H1 (cell line): ENCODE measurements around the gene RBM20. TPM values are rescaled to one million over a fixed set of nuclear protein-coding genes. Genes with fewer than 3 reads are reported as not detected.

Source experiments
- CTCF ChIA-PET: fragments of 300-600 bp; sonication (Branson Sonifier 250); formaldehyde crosslinking; loops from one replicate; lab custom pipeline; 2021; ENCODE audit not compliant: partially characterized antibody; lab: Charles Lee
- POLR2A ChIA-PET: fragments of 300-600 bp; sonication (Branson Sonifier 250); formaldehyde crosslinking; loops from one replicate; lab custom pipeline; 2021; ENCODE audit warnings: inconsistent platforms; ENCODE audit not compliant: partially characterized antibody; lab: Charles Lee
- DNase-seq, 2 experiments: peaks; one replicate each; pipeline versions ENCODE4 v3.0.0 to v3.0.0-alpha.2; 2010 to 2022; ENCODE audit warnings: low spot score in 2 of 2, low read depth in 1 of 2, mixed read lengths in 1 of 2
- FAIRE-seq: peaks from 2 replicates; lab custom pipeline; 2011; peaks lifted over from hg19 to GRCh38; lab: Jason Lieb, UNC
- H2AFZ ChIP-seq: 2 replicates; pipeline ENCODE4 v1.8.1; 2012; ENCODE audit warnings: low read length, inconsistent platforms
- H2AK5ac ChIP-seq: 2 replicates; pipeline ENCODE4 v1.6.1; 2013; ENCODE audit warnings: low read depth, low read length
- H2BK120ac ChIP-seq: replicated peaks from 2 replicates; pipeline ENCODE3; 2013; ENCODE audit warnings: low read depth, low read length, inconsistent platforms
- H2BK12ac ChIP-seq: 2 replicates; pipeline ENCODE4 v1.6.1; 2013; ENCODE audit warnings: low read depth, low read length
- H2BK15ac ChIP-seq: 2 replicates; pipeline ENCODE4 v1.6.1; 2013; ENCODE audit warnings: low read length
- H2BK20ac ChIP-seq: 2 replicates; pipeline ENCODE4 v1.6.1; 2013; ENCODE audit warnings: low read length
- H2BK5ac ChIP-seq: 2 replicates; pipeline ENCODE4 v1.6.1; 2013; ENCODE audit warnings: low read depth, low read length
- H3K14ac ChIP-seq: 2 replicates; pipeline ENCODE4 v1.6.1; 2013; ENCODE audit warnings: inconsistent platforms; ENCODE audit not compliant: insufficient read length
- H3K18ac ChIP-seq: 2 replicates; pipeline ENCODE4 v1.6.1; 2013; ENCODE audit warnings: low read length; ENCODE audit errors: extremely low read depth
- H3K23ac ChIP-seq: 2 replicates; pipeline ENCODE4 v1.6.1; 2013; ENCODE audit warnings: inconsistent platforms; ENCODE audit not compliant: insufficient read length
- H3K23me2 ChIP-seq: 2 replicates; pipeline ENCODE4 v1.6.1; 2013; ENCODE audit warnings: low read depth, low read length
- H3K27ac ChIP-seq: 2 replicates; pipeline ENCODE4 v1.6.1; 2011; ENCODE audit warnings: low read depth, low read length, inconsistent platforms
- H3K27me3 ChIP-seq, 4 experiments: replicated peaks in 1 of 4; 1 replicate in 1 of 4; 2 replicates in 3 of 4; pipeline versions ENCODE4 v1.6.1 to v1.8.1; 2011 to 2013; ENCODE audit warnings: low read length in 3 of 4, mild to moderate bottlenecking in 3 of 4, inconsistent platforms in 2 of 4, mixed read lengths in 2 of 4, moderate library complexity in 1 of 4; ENCODE audit not compliant: control insufficient read depth in 3 of 4, insufficient read depth in 3 of 4; ENCODE audit errors: extremely low read depth in 1 of 4
- H3K36me3 ChIP-seq, 4 experiments: 2 replicates each; pipeline versions ENCODE4 v1.6.1 to v1.8.1; 2011 to 2013; ENCODE audit warnings: mild to moderate bottlenecking in 4 of 4, low read length in 3 of 4, moderate library complexity in 2 of 4, control low read depth in 1 of 4, inconsistent platforms in 1 of 4; ENCODE audit not compliant: insufficient read depth in 4 of 4, control insufficient read depth in 2 of 4
- H3K4ac ChIP-seq: replicated peaks from 2 replicates; pipeline ENCODE3; 2013; ENCODE audit warnings: low read length, low read depth, mixed read lengths, inconsistent platforms; ENCODE audit not compliant: insufficient read length
- H3K4me1 ChIP-seq, 4 experiments: replicated peaks in 1 of 4; 1 replicate in 1 of 4; 2 replicates in 3 of 4; pipeline versions ENCODE4 v1.6.1 to v1.8.1; 2011 to 2013; ENCODE audit warnings: low read length in 3 of 4, inconsistent platforms in 2 of 4, mixed read lengths in 1 of 4; ENCODE audit not compliant: insufficient read depth in 4 of 4, control insufficient read depth in 3 of 4
- H3K4me2 ChIP-seq, 2 experiments: 2 replicates each; pipeline versions ENCODE4 v1.6.1 to v1.8.1; 2011 to 2013; ENCODE audit warnings: low read depth in 2 of 2, low read length in 2 of 2, control low read depth in 1 of 2, inconsistent platforms in 1 of 2, mild to moderate bottlenecking in 1 of 2; ENCODE audit not compliant: insufficient read depth in 1 of 2
- H3K4me3 ChIP-seq, 4 experiments: fragments of 200-600, 300-600 bp in 1 of 4; sonication (generic), shearing (Covaris generic), sonication (Bioruptor Twin) in 1 of 4; 2 replicates each; pipeline versions ENCODE4 v1.5.1 to v1.8.1; 2011 to 2016; ENCODE audit warnings: low read length in 4 of 4, low read depth in 3 of 4, control low read depth in 2 of 4, inconsistent platforms in 2 of 4, mild to moderate bottlenecking in 2 of 4, mixed read lengths in 1 of 4, moderate library complexity in 1 of 4; ENCODE audit not compliant: insufficient read depth in 2 of 4; ENCODE audit errors: extremely low read depth in 1 of 4
- H3K56ac ChIP-seq: replicated peaks from 2 replicates; pipeline ENCODE3; 2013; ENCODE audit warnings: low read depth, mild to moderate bottlenecking, mixed read lengths, low read length, inconsistent platforms; ENCODE audit not compliant: insufficient read length
- H3K79me1 ChIP-seq: 2 replicates; pipeline ENCODE4 v1.6.1; 2013; ENCODE audit warnings: low read depth, low read length, control low read depth
- H3K79me2 ChIP-seq, 2 experiments: 2 replicates each; pipeline versions ENCODE4 v1.6.1 to v1.8.1; 2012 to 2013; ENCODE audit warnings: low read length in 2 of 2, mild to moderate bottlenecking in 2 of 2, inconsistent platforms in 1 of 2; ENCODE audit not compliant: insufficient read depth in 2 of 2, control insufficient read depth in 1 of 2
- H3K9ac ChIP-seq, 4 experiments: replicated peaks in 1 of 4; 1 replicate in 1 of 4; 2 replicates in 3 of 4; pipeline versions ENCODE4 v1.6.1 to v1.8.1; 2011 to 2013; ENCODE audit warnings: low read depth in 3 of 4, low read length in 3 of 4, control low read depth in 2 of 4, mild to moderate bottlenecking in 2 of 4, moderate library complexity in 2 of 4, inconsistent platforms in 1 of 4; ENCODE audit errors: extremely low read depth in 1 of 4
- H3K9me3 ChIP-seq, 2 experiments: 2 replicates each; pipeline versions ENCODE4 v1.6.1 to v1.8.1; 2012 to 2013; ENCODE audit warnings: mild to moderate bottlenecking in 2 of 2, moderate library complexity in 2 of 2, control low read depth in 1 of 2, inconsistent platforms in 1 of 2, low read depth in 1 of 2, low read length in 1 of 2, mixed read lengths in 1 of 2; ENCODE audit not compliant: insufficient read depth in 2 of 2
- H4K20me1 ChIP-seq, 2 experiments: replicated peaks in 1 of 2; 2 replicates each; pipeline versions ENCODE3 to v1.8.1; 2011 to 2013; ENCODE audit warnings: inconsistent platforms in 2 of 2, low read length in 2 of 2, mild to moderate bottlenecking in 1 of 2; ENCODE audit not compliant: insufficient read depth in 2 of 2, control insufficient read depth in 1 of 2
- H4K5ac ChIP-seq: 2 replicates; pipeline ENCODE4 v1.6.1; 2013; ENCODE audit warnings: low read length, low read depth, mixed read lengths, inconsistent platforms; ENCODE audit not compliant: insufficient read length
- H4K8ac ChIP-seq: 2 replicates; pipeline ENCODE4 v1.8.0; 2013; ENCODE audit warnings: mild to moderate bottlenecking, moderate library complexity, low read length, inconsistent platforms; ENCODE audit not compliant: insufficient read depth; ENCODE audit errors: extremely low read depth
- H4K91ac ChIP-seq: replicated peaks from 2 replicates; pipeline ENCODE3; 2013; ENCODE audit warnings: low read length, mixed read lengths, inconsistent platforms; ENCODE audit not compliant: insufficient read length
- BRCA1 ChIP-seq: IDR thresholded peaks from 2 replicates; pipeline ENCODE4 v1.6.1; 2012; ENCODE audit warnings: low read depth, low read length, improper control_type of control experiment
- CBX8 ChIP-seq: fragments of 300-800, 300-1000 bp; sonication (generic); IDR thresholded peaks from 2 replicates; pipeline ENCODE4 v1.7.1; 2016; ENCODE audit warnings: low read depth, low read length, borderline replicate concordance
- FOSL1 ChIP-seq: IDR thresholded peaks from 2 replicates; pipeline ENCODE4 v1.6.1; 2011; ENCODE audit warnings: mild to moderate bottlenecking, low read depth, low read length, moderate library complexity; ENCODE audit not compliant: insufficient read depth
- RNF2 ChIP-seq: fragments of 200-900, 300-1000 bp; sonication (generic); IDR thresholded peaks from 2 replicates; pipeline ENCODE4 v1.7.1; 2016; ENCODE audit warnings: borderline replicate concordance, low read depth, mild to moderate bottlenecking, antibody characterized with exemption, low read length; ENCODE audit not compliant: poor library complexity, severe bottlenecking; ENCODE audit errors: missing control alignments
- RXRA ChIP-seq: IDR thresholded peaks from 2 replicates; pipeline ENCODE4 v1.6.1; 2011; ENCODE audit warnings: low read depth, mild to moderate bottlenecking, low read length, moderate library complexity; ENCODE audit not compliant: insufficient read depth
- SAP30 ChIP-seq: fragments of 300-600 bp; sonication (generic); IDR thresholded peaks from 2 replicates; pipeline ENCODE4 v1.7.1; 2012; ENCODE audit warnings: low read length, moderate library complexity, mild to moderate bottlenecking, inconsistent platforms; ENCODE audit not compliant: insufficient read depth, insufficient replicate concordance
- SP1 ChIP-seq: IDR thresholded peaks from 2 replicates; pipeline ENCODE4 v1.6.1; 2011; ENCODE audit warnings: low read depth, low read length
- TCF12 ChIP-seq: IDR thresholded peaks from 2 replicates; pipeline ENCODE4 v1.6.1; 2011; ENCODE audit warnings: low read depth, mild to moderate bottlenecking, low read length
- WGBS, 2 experiments: shearing (Covaris generic) in 1 of 2; methylation state at CpG; one replicate each; pipeline versions ENCODE4 v1.1.6 to v1.1.7; 2013 to 2015; ENCODE audit warnings: low lambda C conversion rate in 2 of 2, mixed read lengths in 2 of 2, inconsistent platforms in 1 of 2, low coverage in 1 of 2, missing lambda C conversion rate in 1 of 2; ENCODE audit not compliant: insufficient replicate concordance in 2 of 2, insufficient coverage in 1 of 2, insufficient read length in 1 of 2; ENCODE audit errors: extremely low coverage in 1 of 2, missing lambda C conversion rate in 1 of 2; 5-methylcytosine and 5-hydroxymethylcytosine counted together
- polyA plus RNA-seq, 7 experiments: library from polyadenylated mRNA; depleted of rRNA in 3 of 7; stranded (reverse) in 5 of 7; unstranded in 2 of 7; fragments of >200 nt in 5 of 7; fragments of 200-250 nt in 2 of 7; gene quantifications; 1 replicate in 5 of 7; 2 replicates in 1 of 7; 4 replicates in 1 of 7; pipeline versions ENCODE4 v1.2.1 to v1.2.3, GENCODE V29; 2011 to 2013; ENCODE audit warnings: missing spikeins in 2 of 7, mixed read lengths in 2 of 7
- total RNA-seq: library from RNA; stranded (reverse); fragmentation: NEBNext Ultra II Directional; extraction: Animal tissue kit (Norgen Biotek cat#: 25700); gene quantifications from 2 replicates; pipeline ENCODE4 v1.2.1, GENCODE V29; 2021
- TF ChIP-seq, protein P1 (sequence below): IDR thresholded peaks from 2 replicates; pipeline ENCODE4 v1.6.1; 2012; ENCODE audit warnings: inconsistent platforms

RBM20 gene
- total and polyA plus RNA-seq, 2 of the 8 experiments (the other 6 are each of a cell fraction or from before 2014, with no cell fraction given) = 0.05 to 0.63 TPM

DNA sequence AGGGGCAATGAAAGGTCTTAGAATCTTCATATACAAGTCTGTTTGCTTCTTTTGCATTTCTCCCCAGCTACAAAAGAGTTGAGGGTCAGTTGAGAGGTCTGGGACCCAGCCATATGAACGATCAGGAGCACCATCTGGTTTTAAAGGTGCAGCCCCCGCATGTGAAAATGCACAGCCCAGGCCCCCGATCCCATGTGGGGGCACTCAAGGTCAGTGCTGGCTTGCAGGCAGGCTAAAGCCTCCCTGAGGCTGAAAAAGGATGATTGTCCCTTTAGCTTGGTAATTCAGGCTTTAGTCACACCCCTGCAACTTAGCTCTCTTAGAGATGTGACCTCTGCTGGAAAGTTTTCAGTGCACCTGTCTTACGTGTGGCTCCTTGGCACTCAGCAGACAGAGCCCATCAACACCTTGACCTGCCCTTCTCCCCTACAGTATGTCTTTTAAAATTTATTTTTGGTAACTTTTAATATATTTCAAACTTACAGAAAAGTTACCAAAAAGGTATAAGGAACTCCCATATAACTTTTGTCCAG lies 147.5 kb downstream of the RBM20 start:
- Histone ChIP-seq H4K91ac (no peak overlapping the region), H3K27me3 (no peaks in the 10 kb centered on the region), H3K14ac (no peak overlapping the region), H3K23me2 (no peaks in the 10 kb centered on the region), H2BK20ac (no peak overlapping the region), H3K9ac (no peak overlapping the region; a peak in 1 of 7 replicates), H3K4me1 (peaks cover 0 to under 1% (median 0%) of the 10 kb centered on the region in 4 experiments; a peak in 1 of 7 replicates), H3K23ac (no peak overlapping the region), H2AK5ac (no peak overlapping the region), H4K20me1 (no peaks in the 10 kb centered on the region), H3K4me3 (no peak overlapping the region), H3K79me2 (no peaks in the 10 kb centered on the region; a peak in 1 of 4 replicates), H3K4ac (no peak overlapping the region), H2BK12ac (no peak overlapping the region), H3K18ac (no peak overlapping the region), H2BK15ac (no peak overlapping the region), H3K4me2 (no peak overlapping the region), H3K9me3 (no peaks in the 10 kb centered on the region), H2BK5ac (no peak overlapping the region), H3K36me3 (no peaks in the 10 kb centered on the region), H3K79me1 (no peaks in the 10 kb centered on the region), H4K5ac (no peak overlapping the region), H2BK120ac (no peak overlapping the region), H2AFZ (no peak overlapping the region), H4K8ac (no peak overlapping the region), H3K56ac (no peak overlapping the region), H3K27ac (no peak overlapping the region)
- WGBS, 2 experiments = 77% methylated on average over 4 of the region's 4 CpGs; no CpG with 5 or more reads in 1 of the 2 experiments
- TF ChIP-seq FOSL1 (no peak), SAP30 (no peak), CBX8 (no peak), RNF2 (no peak), RXRA (no peak), TCF12 (no peak), SP1 (no peak), BRCA1 (no peak)
- TF ChIP-seq, protein P1, sequence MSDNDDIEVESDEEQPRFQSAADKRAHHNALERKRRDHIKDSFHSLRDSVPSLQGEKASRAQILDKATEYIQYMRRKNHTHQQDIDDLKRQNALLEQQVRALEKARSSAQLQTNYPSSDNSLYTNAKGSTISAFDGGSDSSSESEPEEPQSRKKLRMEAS = no peak
- FAIRE-seq (no peak), DNase-seq (no peak)
- ChIA-PET CTCF (interaction anchor here (1.0 to 1.8 kb wide), 3 partner anchors 12 to 127 kb away, joined by 3 to 5 read pairs (median 3); no protein-coding TSS in a partner anchor), POLR2A (no interaction called here)
